Astrocyte (in vitro differentiated cells and primary cell): Measurements from ENCODE around the gene PLEKHN1.
"Not testable (repeated sequence)": the region's sequence is repeated elsewhere in the genome, so short reads cannot be mapped to it uniquely, and the experiment has no call there.

Source experiments
- EZH2 ChIP-seq: IDR thresholded peaks from 2 replicates; pipeline ENCODE4 v1.6.1; 2012; ENCODE audit warnings: mild to moderate bottlenecking, low read length, inconsistent platforms; ENCODE audit not compliant: insufficient read depth
- TF ChIP-seq, protein P1 (sequence below): IDR thresholded peaks from 2 replicates; pipeline ENCODE4 v1.5.1; 2011; ENCODE audit warnings: low read depth, mild to moderate bottlenecking, inconsistent platforms, low read length, moderate library complexity; ENCODE audit not compliant: insufficient read depth

DNA sequence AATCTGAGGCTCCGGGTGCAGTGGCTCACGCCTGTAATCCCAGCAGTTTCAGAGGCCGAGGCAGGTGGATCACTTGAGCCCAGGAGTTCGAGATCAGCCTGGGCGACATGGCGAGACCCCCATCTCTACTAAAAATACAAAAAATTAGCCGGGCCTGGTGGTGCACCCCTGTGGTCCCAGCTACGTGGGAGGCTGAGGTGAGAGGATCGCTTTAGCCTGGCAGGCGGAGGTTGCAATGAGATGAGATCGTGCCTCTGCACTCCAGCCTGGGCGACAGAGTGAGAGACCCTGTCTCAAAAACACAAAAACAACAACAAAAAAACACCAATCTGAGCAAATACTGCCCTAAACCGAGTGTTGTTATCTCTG is 46.4 kb downstream of the PLEKHN1 start:
- TF ChIP-seq, protein P1, sequence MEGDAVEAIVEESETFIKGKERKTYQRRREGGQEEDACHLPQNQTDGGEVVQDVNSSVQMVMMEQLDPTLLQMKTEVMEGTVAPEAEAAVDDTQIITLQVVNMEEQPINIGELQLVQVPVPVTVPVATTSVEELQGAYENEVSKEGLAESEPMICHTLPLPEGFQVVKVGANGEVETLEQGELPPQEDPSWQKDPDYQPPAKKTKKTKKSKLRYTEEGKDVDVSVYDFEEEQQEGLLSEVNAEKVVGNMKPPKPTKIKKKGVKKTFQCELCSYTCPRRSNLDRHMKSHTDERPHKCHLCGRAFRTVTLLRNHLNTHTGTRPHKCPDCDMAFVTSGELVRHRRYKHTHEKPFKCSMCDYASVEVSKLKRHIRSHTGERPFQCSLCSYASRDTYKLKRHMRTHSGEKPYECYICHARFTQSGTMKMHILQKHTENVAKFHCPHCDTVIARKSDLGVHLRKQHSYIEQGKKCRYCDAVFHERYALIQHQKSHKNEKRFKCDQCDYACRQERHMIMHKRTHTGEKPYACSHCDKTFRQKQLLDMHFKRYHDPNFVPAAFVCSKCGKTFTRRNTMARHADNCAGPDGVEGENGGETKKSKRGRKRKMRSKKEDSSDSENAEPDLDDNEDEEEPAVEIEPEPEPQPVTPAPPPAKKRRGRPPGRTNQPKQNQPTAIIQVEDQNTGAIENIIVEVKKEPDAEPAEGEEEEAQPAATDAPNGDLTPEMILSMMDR: not testable (repeated sequence)
- TF ChIP-seq EZH2: not testable (repeated sequence)
